A673 (cell line): ENCODE data around the gene RASSF4.

ENCODE experiments used
- EZH2 ChIP-seq: fragments of 200-600 bp; sonication (generic); IDR thresholded peaks from 2 replicates; pipeline ENCODE4 v1.6.1; 2017; ENCODE audit warnings: borderline replicate concordance, low read depth, mild to moderate bottlenecking, mixed read lengths, antibody characterized with exemption, low read length; ENCODE audit not compliant: poor library complexity, severe bottlenecking
- TF ChIP-seq, protein P1 (sequence below): fragments of 300-800, 200-600 bp; sonication (generic); conservative IDR thresholded peaks from 2 replicates; pipeline ENCODE4 v1.5.1; 2017; ENCODE audit warnings: low read depth, mild to moderate bottlenecking, antibody characterized with exemption, low read length, moderate library complexity, mixed read lengths

DNA sequence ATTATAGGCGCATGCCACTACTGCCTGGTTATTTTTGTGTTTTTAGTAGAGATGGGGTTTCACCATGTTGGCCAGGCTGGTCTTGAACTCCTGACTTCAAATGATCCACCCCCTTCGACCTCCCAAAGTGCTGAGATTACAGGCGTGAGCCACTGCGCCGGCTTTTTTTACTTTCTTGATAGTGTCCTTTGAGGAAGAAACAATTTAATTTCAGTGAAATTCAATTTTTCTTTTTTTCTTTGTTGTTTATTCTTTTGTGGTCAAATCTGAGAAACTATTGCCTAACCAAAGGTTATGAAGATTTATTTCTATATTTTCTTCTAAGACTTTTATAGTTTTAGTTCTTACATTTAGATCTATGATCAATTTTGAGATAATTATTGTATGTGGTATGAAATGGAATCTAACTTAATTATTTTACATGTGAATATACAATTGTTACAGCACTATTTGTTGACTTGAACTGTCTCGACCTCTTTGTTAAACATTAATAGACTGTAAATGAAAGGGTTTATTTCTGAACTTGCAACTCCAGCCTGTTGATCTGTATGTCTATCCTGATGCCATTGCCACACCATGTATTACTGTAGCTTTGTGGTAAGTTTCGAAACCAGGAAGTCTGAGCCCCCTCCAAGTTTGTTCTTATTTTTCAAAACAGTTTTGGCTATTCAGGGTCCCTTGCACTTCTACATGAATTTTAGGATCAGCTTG lies 19.8 kb upstream of the RASSF4 start:
- TF ChIP-seq EZH2 = no peak
- TF ChIP-seq, protein P1, sequence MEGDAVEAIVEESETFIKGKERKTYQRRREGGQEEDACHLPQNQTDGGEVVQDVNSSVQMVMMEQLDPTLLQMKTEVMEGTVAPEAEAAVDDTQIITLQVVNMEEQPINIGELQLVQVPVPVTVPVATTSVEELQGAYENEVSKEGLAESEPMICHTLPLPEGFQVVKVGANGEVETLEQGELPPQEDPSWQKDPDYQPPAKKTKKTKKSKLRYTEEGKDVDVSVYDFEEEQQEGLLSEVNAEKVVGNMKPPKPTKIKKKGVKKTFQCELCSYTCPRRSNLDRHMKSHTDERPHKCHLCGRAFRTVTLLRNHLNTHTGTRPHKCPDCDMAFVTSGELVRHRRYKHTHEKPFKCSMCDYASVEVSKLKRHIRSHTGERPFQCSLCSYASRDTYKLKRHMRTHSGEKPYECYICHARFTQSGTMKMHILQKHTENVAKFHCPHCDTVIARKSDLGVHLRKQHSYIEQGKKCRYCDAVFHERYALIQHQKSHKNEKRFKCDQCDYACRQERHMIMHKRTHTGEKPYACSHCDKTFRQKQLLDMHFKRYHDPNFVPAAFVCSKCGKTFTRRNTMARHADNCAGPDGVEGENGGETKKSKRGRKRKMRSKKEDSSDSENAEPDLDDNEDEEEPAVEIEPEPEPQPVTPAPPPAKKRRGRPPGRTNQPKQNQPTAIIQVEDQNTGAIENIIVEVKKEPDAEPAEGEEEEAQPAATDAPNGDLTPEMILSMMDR = no peak
